Thyroid gland (tissue), 4 donors: ENCODE measurements around the gene SEC24D.

Experiments
- CTCF ChIP-seq, 6 experiments: fragments of 200-600 bp in 3 of 6; fragments of 450-650 bp in 3 of 6; sonication (generic) in 3 of 6; IDR thresholded peaks; one replicate each; pipeline ENCODE4 v1.5.1; 2016 to 2019; ENCODE audit warnings: antibody characterized with exemption in 6 of 6, mild to moderate bottlenecking in 2 of 6, inconsistent platforms in 1 of 6, moderate library complexity in 1 of 6
- POLR2A ChIP-seq, 2 donors: fragments of 450-650 bp; IDR thresholded peaks; one replicate each; pipeline ENCODE4 v1.6.1; 2017; ENCODE audit warnings: antibody characterized with exemption in 2 of 2, mild to moderate bottlenecking in 2 of 2, moderate library complexity in 1 of 2

GRCh38 chr4:118842055-118842454 lies 6.1 kb upstream of the SEC24D start:
- no peak for TF ChIP-seq POLR2A (IDR thresholded peaks at IDR 0.05)
- no peak for TF ChIP-seq CTCF (IDR thresholded peaks at IDR 0.05)
